NCI-H2196 (cell line): ENCODE data around the gene LMAN2L.

ENCODE experiments used
- DNase-seq: peaks from one replicate; lab custom pipeline; 2025; ENCODE audit not compliant: unreplicated experiment; lab: John Stamatoyannopoulos, UW

Gene LMAN2L

GRCh38 chr2:96662360-96662759 lies 77.5 kb downstream of the LMAN2L start:
- DNase-seq: no peak

- DNase-seq: no peak
These were observed 78.5 kb downstream of the LMAN2L start for GRCh38 chr2:96661324-96661723.

GRCh38 chr2:96656540-96656939 lies 83.3 kb downstream of the LMAN2L start:
- DNase-seq: no peak
